Embryonic facial prominence (tissue), 1 donor: ENCODE measurements around the gene HSP90AA1.

ENCODE experiments used
- DNase-seq: peaks from one replicate; pipeline ENCODE4 v3.0.0-alpha.2; 2016; ENCODE audit errors: extremely low spot score

The HSP90AA1 gene

DNA sequence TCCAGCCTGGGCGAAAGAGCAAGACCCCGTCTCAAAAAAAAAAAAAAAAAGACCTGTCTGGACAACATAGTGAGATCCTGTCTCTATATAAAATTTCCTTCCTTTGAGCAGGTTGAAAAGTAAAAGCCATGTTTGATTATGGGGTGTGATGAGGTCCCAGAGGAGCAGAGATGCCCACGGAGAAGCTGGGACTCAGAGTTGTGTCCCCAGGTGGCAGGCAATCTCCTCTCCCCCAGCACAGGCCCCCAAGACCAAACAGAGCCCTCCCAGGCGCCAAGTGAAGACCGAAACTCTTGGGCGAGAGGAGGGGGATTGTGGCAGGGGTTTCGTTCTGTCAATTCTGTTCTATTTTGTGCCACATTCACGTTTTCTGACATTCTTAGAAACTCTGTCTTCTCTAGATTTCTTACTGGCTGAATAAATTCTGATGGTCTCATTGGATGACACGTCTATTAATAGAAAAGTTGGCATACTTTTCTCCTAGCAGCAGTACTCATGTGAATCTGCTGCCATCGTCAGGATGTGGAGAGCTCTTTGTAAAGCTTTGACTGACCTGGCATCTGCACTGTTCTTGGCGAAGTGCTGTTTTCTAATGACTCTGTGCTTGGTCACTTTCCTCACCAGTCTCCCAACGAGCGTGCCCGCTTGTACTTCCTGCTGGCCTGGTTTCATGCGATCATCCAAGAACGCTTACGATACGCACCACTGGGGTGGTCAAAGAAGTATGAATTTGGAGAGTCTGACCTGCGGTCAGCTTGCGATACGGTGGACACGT lies 43.4 kb downstream of the HSP90AA1 start:
- DNase-seq, result no peak

DNA sequence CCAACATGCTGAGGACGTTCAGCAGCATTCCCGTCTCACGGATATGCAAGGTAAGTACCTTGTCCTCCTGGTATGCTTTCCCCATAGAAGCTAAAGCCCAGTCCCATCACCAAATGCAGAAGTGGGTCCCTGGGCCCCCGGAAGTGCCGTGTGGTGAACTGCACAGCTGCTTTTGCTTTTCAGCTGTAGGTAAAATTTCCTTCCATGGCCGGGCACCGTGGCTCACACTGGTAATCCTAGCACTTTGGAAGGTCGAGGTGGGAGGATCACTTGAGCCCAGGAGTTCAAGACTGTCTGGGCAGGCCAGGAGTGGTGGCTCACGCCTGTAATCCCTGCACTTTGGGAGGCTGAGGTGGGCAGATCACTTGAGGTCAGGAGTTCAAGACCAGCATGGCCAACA lies 44.1 kb downstream of the HSP90AA1 start:
- no peak for DNase-seq

DNA sequence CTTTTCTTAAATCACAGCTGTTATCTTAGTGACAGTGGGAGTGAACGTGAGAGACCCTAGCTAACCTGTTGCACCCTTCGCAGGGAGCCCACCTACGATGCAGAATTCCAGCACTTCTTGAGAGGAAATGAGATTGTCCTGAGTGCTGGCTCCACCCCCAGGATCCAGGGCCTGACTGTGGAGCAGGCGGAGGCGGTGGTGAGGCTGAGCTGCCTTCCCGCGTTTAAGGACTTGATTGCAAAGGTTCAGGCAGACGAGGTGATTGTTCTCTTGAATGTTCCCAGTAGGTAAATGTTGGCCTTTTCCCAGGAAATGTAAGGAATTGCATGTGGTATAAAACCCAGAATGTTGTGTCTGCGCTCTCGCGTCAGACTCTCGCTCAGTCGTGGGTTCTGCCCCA lies 46.7 kb downstream of the HSP90AA1 start:
- no peak for DNase-seq

DNA sequence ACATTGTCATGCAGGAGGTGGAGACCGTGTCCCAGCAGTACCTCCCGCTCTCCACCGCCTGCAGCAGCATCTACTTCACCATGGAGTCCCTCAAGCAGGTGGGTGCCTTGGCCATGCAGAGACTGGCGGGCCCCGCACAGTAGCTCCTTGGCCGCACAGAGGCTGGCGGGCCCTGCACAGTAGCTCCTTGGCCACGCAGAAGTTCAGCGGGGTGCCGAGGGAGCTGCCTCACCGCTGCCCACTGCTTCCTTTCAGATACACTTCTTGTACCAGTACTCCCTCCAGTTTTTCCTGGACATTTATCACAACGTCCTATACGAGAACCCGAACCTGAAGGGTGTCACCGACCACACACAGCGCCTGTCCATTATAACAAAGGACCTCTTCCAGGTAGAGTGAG lies 47.7 kb downstream of the HSP90AA1 start:
- DNase-seq, result no peak

DNA sequence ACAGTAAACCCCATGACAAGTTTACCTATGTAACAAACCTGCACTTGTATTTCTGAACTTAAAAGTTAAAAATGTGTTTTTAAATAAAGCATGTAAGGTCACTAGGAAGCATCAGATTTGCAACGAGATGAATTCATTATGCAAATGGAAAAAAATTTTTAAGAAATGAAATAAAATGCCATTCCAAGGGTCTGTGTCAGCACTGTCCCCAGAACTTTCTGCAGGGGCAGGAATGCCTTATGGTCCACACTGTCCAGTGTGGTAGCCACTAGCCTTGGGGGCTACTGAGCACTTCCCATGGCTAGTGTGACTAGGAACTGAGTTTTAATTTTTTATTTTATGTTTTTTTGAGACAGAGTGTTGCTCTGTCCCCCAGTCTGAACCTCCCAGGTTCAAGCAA lies 49.2 kb downstream of the HSP90AA1 start:
- no peak for DNase-seq

DNA sequence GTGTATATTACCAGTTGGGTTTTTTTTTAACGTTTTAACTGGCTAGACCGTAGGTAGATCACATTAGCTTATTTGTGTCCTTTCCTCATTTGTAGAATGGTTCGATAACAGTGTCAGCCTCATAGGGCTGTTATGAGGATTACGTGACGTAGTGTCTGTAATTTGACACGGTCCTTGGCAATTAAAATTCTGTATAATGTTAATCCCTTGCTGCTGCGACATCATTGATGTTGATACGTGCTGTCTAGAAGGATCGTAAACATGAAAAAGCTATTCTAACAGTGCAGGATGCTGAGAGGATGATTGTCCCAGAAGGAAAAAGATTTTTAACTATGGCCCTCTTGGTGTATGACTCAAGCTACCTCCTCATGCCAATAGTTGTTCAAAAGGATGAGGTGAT lies 50.9 kb downstream of the HSP90AA1 start:
- no peak for DNase-seq

DNA sequence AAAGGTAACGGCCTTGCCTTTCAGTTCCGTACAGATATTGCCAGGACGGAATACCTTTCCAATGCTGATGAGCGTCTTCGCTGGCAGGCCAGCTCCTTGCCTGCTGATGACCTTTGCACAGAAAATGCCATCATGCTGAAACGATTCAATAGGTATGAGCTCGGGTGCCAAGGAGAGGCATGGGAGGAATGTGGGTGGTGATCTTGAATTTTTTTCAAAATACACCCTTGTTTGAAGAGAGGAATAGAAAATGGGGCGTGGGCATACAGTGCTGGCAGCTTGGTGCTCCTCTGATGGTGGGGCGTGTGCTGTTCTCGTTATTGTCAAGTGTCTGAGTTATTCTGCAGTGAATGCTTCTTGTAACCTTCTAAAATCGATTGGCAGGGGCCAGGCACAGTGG lies 52.5 kb downstream of the HSP90AA1 start:
- DNase-seq, result no peak

DNA sequence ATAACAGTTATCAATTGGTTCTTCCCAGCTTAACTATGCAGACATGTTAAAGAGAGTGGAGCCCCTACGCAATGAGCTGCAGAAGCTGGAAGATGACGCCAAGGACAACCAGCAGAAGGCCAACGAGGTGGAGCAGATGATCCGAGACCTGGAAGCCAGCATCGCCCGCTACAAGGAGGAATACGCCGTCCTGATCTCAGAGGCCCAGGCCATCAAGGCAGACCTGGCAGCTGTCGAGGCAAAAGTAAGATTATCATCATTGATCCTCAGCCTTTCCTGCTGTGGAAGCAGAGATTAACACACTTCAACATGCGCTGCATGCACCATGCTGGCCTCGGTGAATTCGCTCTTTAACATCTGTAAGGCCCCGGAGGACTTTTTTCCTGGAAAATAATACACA lies 53.6 kb downstream of the HSP90AA1 start:
- DNase-seq, result no peak
